ENCODE results near the gene SCNN1A.

Gene SCNN1A

DNA sequence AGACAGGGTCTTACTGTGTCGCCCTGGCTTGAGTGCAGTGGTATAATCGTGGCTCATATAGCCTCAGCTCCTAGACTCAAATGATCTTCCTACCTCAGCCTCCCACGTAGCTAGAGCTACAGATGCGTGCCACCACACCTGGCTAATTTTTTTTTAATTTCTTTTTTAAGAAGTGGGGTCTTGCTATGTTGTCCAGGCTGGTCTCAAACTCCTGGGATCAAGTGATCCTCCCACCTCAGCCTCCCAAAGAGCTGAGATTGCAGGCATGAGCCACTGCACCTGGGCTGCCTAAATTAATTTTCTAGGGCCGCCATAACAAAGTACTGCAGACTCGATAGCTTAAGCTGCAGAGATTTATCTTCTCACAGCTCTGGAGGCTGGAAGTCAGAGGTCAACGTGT is 17.7 kb upstream of the SCNN1A start:
- H3K9me3 Mint-ChIP-seq = no peaks in the 10 kb centered on the region
- no peak overlapping the region for H3K4me3 Mint-ChIP-seq
- intact Hi-C loops (cut with micrococcal nuclease) = no loop called here
- no peaks in the 10 kb centered on the region for H3K27me3 Mint-ChIP-seq
- peak overlapping the region; percentile 69 for H3K27ac Mint-ChIP-seq
- H3K36me3 Mint-ChIP-seq (ENCODE audit: low read depth) = peaks cover 57% of the 10 kb centered on the region
- H3K4me1 Mint-ChIP-seq (ENCODE audit: low read depth) = peaks cover 70% of the 10 kb centered on the region

- H3K4me1 Mint-ChIP-seq (ENCODE audit: low read depth) = peaks cover 76% of the 10 kb centered on the region
- H3K27ac Mint-ChIP-seq = peak overlapping the region; percentile 75
- peak overlapping the region; percentile 55 for H3K4me3 Mint-ChIP-seq
- intact Hi-C loops (cut with micrococcal nuclease) = no loop called here
- H3K27me3 Mint-ChIP-seq = no peaks in the 10 kb centered on the region
- peaks cover 63% of the 10 kb centered on the region for H3K36me3 Mint-ChIP-seq (ENCODE audit: low read depth)
- H3K9me3 Mint-ChIP-seq = no peaks in the 10 kb centered on the region
Observed at GRCh38 chr12:6392504-6392903, 17.1 kb upstream of the SCNN1A start.

- Mint-ChIP-seq H3K4me3 (no peak overlapping the region), H3K4me1 (ENCODE audit: low read depth) (peaks cover 89% of the 10 kb centered on the region), H3K36me3 (ENCODE audit: low read depth) (peaks cover 76% of the 10 kb centered on the region), H3K27ac (peak overlapping the region; percentile 38), H3K27me3 (no peaks in the 10 kb centered on the region), H3K9me3 (no peaks in the 10 kb centered on the region)
- intact Hi-C loops (cut with micrococcal nuclease) = no loop called here
Observed at GRCh38 chr12:6391013-6391412, 15.7 kb upstream of the SCNN1A start.

GRCh38 chr12:6390084-6390799 is 14.9 kb upstream of the SCNN1A start:
- Mint-ChIP-seq H3K36me3 (ENCODE audit: low read depth) (peaks cover 76% of the 10 kb centered on the region), H3K9me3 (no peaks in the 10 kb centered on the region), H3K27me3 (no peaks in the 10 kb centered on the region), H3K27ac (peak overlapping the region; percentile 38), H3K4me1 (ENCODE audit: low read depth) (peaks cover 93% of the 10 kb centered on the region), H3K4me3 (no peak overlapping the region)
- intact Hi-C loops (cut with micrococcal nuclease) = no loop called here

GRCh38 chr12:6387541-6387940 is 12.2 kb upstream of the SCNN1A start:
- Mint-ChIP-seq H3K9me3 (no peaks in the 10 kb centered on the region), H3K36me3 (ENCODE audit: low read depth) (peaks cover 84% of the 10 kb centered on the region), H3K27ac (peak overlapping the region; percentile 42), H3K4me1 (ENCODE audit: low read depth) (peaks cover 93% of the 10 kb centered on the region), H3K4me3 (no peak overlapping the region), H3K27me3 (no peaks in the 10 kb centered on the region)
- intact Hi-C loops (cut with micrococcal nuclease) = no loop called here

GRCh38 chr12:6386491-6386890 is 11.1 kb upstream of the SCNN1A start:
- Mint-ChIP-seq H3K36me3 (ENCODE audit: low read depth) (peaks cover 73% of the 10 kb centered on the region), H3K9me3 (no peaks in the 10 kb centered on the region), H3K4me3 (peak overlapping the region; percentile 93), H3K4me1 (ENCODE audit: low read depth) (peaks cover 91% of the 10 kb centered on the region), H3K27me3 (no peaks in the 10 kb centered on the region), H3K27ac (no peak overlapping the region)
- intact Hi-C loops (cut with micrococcal nuclease) = no loop called here

- no peaks in the 10 kb centered on the region for H3K27me3 Mint-ChIP-seq
Observed at GRCh38 chr12:6386038-6386437, 10.7 kb upstream of the SCNN1A start.

GRCh38 chr12:6384499-6385436 is 9.4 kb upstream of the SCNN1A start:
- peak overlapping the region; percentile 93 for H3K4me3 Mint-ChIP-seq
- peak overlapping the region; percentile 97 for H3K27ac Mint-ChIP-seq
- H3K4me1 Mint-ChIP-seq (ENCODE audit: low read depth) = peaks cover 92% of the 10 kb centered on the region
- H3K36me3 Mint-ChIP-seq (ENCODE audit: low read depth) = peaks cover 56% of the 10 kb centered on the region
- H3K9me3 Mint-ChIP-seq = no peaks in the 10 kb centered on the region
- H3K27me3 Mint-ChIP-seq = no peaks in the 10 kb centered on the region
- intact Hi-C loops (cut with micrococcal nuclease) = no loop called here

More at GRCh38 chr12:6386038-6386437, 10.7 kb upstream of the SCNN1A start:
- intact Hi-C loops (cut with micrococcal nuclease) = no loop called here
- Mint-ChIP-seq H3K9me3 (no peaks in the 10 kb centered on the region), H3K4me1 (ENCODE audit: low read depth) (peaks cover 91% of the 10 kb centered on the region), H3K36me3 (ENCODE audit: low read depth) (peaks cover 69% of the 10 kb centered on the region), H3K4me3 (peak overlapping the region; percentile 93), H3K27ac (peak overlapping the region; percentile 97)

DNA sequence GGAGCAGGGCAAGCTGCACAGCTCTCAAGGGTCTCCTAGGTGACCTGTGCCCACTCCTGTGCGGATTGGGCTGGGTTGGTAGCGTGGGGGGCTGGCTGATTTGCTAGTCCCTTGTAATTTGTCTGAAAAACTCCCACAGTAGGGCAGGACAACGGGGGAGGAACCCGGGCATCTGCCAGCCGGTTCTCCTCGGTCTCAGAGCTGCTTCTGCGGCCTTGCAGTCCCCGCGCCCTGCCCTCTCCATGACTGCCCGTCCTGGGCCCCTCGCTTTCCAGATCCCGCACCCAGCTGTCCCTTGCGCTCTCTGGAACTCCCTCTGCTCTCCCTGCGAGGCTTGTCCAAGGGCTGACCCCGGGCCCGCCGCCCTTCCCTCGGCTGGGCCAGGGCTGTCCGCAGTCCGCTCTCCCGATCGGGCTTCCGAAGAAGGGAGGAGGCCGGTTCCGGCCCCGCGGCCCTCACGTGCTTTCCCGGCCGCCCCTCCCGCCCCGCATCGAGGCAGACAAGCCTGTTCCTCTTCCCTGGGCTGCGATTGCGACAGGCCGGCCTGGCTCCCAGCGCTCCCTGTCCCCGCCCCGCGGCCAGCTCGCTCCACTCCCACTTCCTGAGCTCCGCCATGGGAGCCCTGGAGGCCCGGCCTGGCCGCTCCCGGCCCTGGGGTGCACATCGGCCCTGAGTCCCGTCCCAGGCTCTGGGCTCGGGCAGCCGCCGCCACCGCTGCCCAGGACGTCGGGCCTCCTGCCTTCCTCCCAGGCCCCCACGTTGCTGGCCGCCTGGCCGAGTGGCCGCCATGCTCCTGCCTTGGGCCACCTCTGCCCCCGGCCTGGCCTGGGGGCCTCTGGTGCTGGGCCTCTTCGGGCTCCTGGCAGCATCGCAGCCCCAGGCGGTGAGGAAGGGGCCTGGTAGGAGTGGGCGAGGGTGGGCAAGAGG is 8.5 kb upstream of the SCNN1A start, which contains the start of gene LTBR:
Gene LTBR, plus strand, starts transcription at position 591 of the 927 bp plus-strand sequence. Its CDS starts 197 bp downstream, at position 788.
- no peaks in the 10 kb centered on the region for H3K27me3 Mint-ChIP-seq
- peak within 1 kb of the TSS; percentile 93 for H3K4me3 Mint-ChIP-seq
- H3K4me1 Mint-ChIP-seq (ENCODE audit: low read depth) = peaks cover 92% of the 10 kb centered on the region
- peak within 1 kb of the TSS; percentile 97 for H3K27ac Mint-ChIP-seq
- intact Hi-C loops (cut with micrococcal nuclease) = no loop called here
- no peaks in the 10 kb centered on the region for H3K9me3 Mint-ChIP-seq
- H3K36me3 Mint-ChIP-seq (ENCODE audit: low read depth) = peaks cover 47% of the 10 kb centered on the region

GRCh38 chr12:6382982-6383381 is 7.6 kb upstream of the SCNN1A start:
- Mint-ChIP-seq H3K9me3 (no peaks in the 10 kb centered on the region), H3K27ac (peak overlapping the region; percentile 97), H3K36me3 (ENCODE audit: low read depth) (peaks cover 38% of the 10 kb centered on the region), H3K27me3 (no peaks in the 10 kb centered on the region), H3K4me3 (peak overlapping the region; percentile 93), H3K4me1 (ENCODE audit: low read depth) (peaks cover 91% of the 10 kb centered on the region)
- intact Hi-C loops (cut with micrococcal nuclease) = no loop called here

DNA sequence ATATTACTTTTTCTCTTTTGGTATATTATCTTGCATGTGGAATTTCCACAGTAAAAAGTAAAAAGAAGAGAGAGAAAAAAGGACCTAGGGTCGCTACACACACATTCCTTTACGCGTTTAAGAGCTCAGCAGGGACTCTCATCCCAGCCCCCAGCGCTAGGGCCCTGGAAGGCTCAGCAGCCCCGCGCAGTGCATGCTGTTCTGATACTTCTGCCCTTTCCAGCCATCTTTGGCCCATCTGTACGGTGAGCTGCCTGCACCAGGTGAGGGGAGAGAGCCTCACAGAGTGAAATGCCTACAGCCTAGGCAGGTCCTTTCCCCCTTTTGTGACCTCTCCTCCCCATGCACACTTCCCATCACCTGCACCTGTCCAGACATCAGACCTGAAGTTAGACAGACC is 7.0 kb upstream of the SCNN1A start:
- Mint-ChIP-seq H3K36me3 (ENCODE audit: low read depth) (peaks cover 32% of the 10 kb centered on the region), H3K27me3 (no peaks in the 10 kb centered on the region), H3K4me3 (no peak overlapping the region), H3K9me3 (no peaks in the 10 kb centered on the region), H3K4me1 (ENCODE audit: low read depth) (peaks cover 91% of the 10 kb centered on the region), H3K27ac (peak overlapping the region; percentile 97)
- intact Hi-C loops (cut with micrococcal nuclease) = no loop called here

DNA sequence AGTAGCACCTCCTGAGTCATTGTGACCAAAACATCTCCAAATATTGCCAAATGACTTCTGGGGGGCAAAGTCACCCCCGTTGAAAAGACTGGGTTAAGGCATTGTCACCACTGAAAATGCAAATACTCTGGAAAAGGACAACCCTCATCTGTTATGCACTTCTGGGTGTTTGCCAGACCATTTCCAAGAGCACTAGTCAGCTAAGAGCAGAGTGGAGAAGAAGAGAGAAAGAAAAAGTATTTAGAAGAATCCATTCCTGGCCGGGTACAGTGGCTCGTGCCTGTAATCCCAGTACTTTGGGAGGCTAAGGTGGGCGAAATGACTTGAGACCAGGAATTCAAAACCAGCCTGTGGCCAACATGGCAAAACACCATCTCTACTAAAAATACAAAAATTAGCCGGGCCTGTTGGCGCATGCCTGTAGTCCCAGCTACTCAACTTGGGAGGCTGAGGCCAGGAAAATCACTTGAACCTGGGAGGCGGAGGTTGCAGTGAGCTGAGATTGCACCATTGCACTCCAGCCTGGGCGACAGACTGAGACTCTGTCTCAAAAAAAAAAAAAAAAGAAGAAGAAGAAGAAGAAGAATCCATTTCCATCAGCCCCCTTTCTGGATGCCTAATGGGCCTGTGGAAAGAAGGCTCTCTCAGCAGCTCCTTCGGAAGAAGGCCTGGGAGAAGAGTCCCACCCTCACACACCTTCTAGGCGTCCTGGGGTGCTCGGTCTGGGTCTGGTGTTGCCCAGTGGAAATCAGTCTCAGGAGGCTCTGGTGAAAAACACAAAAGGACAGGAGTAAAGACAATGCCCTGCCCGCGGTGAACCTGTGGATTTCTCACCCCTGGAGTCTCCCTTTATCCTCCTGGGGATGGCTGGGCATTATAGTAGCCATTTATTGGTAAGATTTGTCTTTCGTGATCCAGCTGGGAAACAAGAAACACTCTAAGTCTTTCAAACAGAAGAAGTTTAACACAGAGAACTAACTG is 5.1 kb upstream of the SCNN1A start:
- peak overlapping the region; percentile 42 for H3K27ac Mint-ChIP-seq

More for the DNA sequence above, 5.1 kb upstream of the SCNN1A start:
- Mint-ChIP-seq H3K4me1 (ENCODE audit: low read depth) (peaks cover 90% of the 10 kb centered on the region), H3K36me3 (ENCODE audit: low read depth) (peaks cover 12% of the 10 kb centered on the region), H3K4me3 (no peak overlapping the region), H3K9me3 (no peaks in the 10 kb centered on the region), H3K27me3 (no peaks in the 10 kb centered on the region)
- intact Hi-C loops (cut with micrococcal nuclease) = no loop called here
